HG02852 (cell line): ENCODE data around the gene NPTN.

Source experiments
- ATAC-seq: cut with Tn5 transposase; IDR thresholded peaks from one replicate; pipeline ENCODE4 v1.9.1; 2021; ENCODE audit warnings: mild to moderate bottlenecking, moderate library complexity; ENCODE audit not compliant: unreplicated experiment

NPTN gene

DNA sequence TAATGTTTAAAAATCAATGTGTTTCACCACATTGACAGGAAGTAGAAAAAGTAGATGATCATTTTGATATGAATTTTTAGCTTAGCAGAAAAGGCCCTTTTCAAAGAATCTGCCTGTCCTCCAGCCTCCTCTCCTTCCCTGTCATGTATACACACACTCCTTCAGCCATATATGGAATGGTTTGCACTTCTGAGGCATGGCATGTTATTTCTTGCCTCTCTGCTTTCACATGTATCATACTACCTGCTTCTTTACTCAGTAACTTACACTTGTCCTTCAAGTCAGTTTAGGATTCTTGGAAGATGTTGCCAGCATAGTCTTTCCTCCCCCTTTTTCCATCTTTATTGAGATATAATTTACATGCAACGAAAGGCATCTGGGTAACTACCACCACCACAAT, 111.2 kb downstream of the NPTN start:
- ATAC-seq, result no peak

- ATAC-seq, result no peak
Measured at GRCh38 chr15:73518876-73519733, 114.1 kb downstream of the NPTN start.

- ATAC-seq, result no peak
Measured at GRCh38 chr15:73518180-73518862, 114.9 kb downstream of the NPTN start.

DNA sequence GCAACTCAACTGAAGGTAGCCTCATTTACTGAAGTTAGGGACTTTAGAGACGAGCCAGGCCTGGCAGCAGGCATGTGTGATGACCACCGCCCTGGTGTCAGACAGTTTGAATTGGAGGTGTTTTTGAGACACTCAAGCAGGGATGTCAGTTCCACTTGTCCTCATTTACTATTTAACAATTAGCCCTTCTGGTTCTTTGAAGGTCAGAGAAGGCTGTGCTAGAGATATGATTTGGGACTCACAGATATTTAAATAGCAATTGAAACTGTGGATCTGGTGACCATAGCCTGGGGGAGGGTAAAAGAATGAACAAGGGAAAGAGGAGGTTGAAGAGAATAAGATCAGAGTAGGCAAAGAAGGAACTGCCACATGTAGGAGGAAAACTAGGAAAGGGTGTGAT, 115.6 kb downstream of the NPTN start:
- no peak for ATAC-seq

DNA sequence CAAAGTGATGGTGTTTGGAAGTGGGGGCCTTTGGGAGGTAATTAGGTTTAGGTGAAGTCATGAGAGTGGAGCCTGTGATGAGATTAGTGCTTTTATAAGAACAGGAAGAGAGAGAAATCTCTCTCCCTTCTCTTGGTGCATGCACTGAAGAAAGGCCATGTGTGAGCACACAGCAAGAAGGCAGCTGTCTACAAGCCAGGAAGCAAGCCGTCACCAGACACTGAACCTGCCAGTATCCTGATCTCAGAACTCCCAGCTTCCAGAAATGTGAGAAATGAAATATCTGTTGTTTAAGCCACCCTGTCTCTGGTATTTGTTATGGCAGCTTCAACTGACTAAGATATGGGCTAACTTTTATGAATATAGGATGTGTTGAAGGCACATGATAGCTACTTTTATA, 117.7 kb downstream of the NPTN start:
- ATAC-seq, result no peak
